Neural cell (in vitro differentiated cells): ENCODE data around the gene NKD1. TPM values are rescaled to one million over a fixed set of nuclear protein-coding genes. Genes with fewer than 3 reads are reported as not detected.

Source experiments
- H2AFZ ChIP-seq: fragments of 200-600, 300-800 bp; sonication (generic), shearing (Covaris generic); 2 replicates; pipeline ENCODE4 v1.6.0; 2014; ENCODE audit warnings: low read depth, mild to moderate bottlenecking, antibody characterized with exemption, low read length, moderate library complexity
- H3F3A ChIP-seq: fragments of 200-600 bp; shearing (Covaris generic); 2 replicates; pipeline ENCODE4 v1.6.1; 2016; ENCODE audit warnings: mild to moderate bottlenecking, moderate library complexity, mixed read lengths, antibody characterized with exemption, low read length; ENCODE audit not compliant: insufficient read depth, poor library complexity, severe bottlenecking
- H3K27ac ChIP-seq: fragments of 200-600, 300-800 bp; sonication (generic), shearing (Covaris generic); 2 replicates; pipeline ENCODE4 v1.5.1; 2014; ENCODE audit warnings: mild to moderate bottlenecking, low read length, moderate library complexity
- H3K27me3 ChIP-seq: fragments of 300-800, 200-600 bp; sonication (generic), shearing (Covaris generic); 2 replicates; pipeline ENCODE4 v1.6.0; 2014; ENCODE audit warnings: mild to moderate bottlenecking, low read depth, low read length, moderate library complexity; ENCODE audit not compliant: insufficient read depth
- H3K36me3 ChIP-seq: fragments of 300-800, 200-600 bp; sonication (generic), shearing (Covaris generic); 2 replicates; pipeline ENCODE4 v1.5.1; 2014; ENCODE audit warnings: mild to moderate bottlenecking, antibody characterized with exemption, low read length, moderate library complexity; ENCODE audit not compliant: insufficient read depth
- H3K4me2 ChIP-seq: fragments of 300-800, 200-600 bp; sonication (generic), shearing (Covaris generic); 2 replicates; pipeline ENCODE4 v1.6.0; 2014; ENCODE audit warnings: mild to moderate bottlenecking, low read length
- H3K4me3 ChIP-seq: fragments of 300-800, 200-600 bp; sonication (generic), shearing (Covaris generic); 2 replicates; pipeline ENCODE4 v1.5.1; 2014; ENCODE audit warnings: mild to moderate bottlenecking, low read length, moderate library complexity
- H3K79me2 ChIP-seq: fragments of 200-600 bp; shearing (Covaris generic); replicated peaks from 2 replicates; pipeline ENCODE4 v1.6.0; 2014; ENCODE audit warnings: mild to moderate bottlenecking, low read length, moderate library complexity; ENCODE audit not compliant: insufficient read depth
- H3K9ac ChIP-seq: fragments of 300-800, 200-600 bp; sonication (generic), shearing (Covaris generic); 2 replicates; pipeline ENCODE4 v1.6.1; 2016; ENCODE audit warnings: mild to moderate bottlenecking, low read length, mixed read lengths
- H3K9me2 ChIP-seq: fragments of 200-600 bp; shearing (Covaris generic); 2 replicates; pipeline ENCODE4 v1.6.1; 2016; ENCODE audit warnings: mild to moderate bottlenecking, low read length, mixed read lengths; ENCODE audit not compliant: insufficient read depth
- H3K9me3 ChIP-seq: fragments of 200-600, 300-800 bp; sonication (generic), shearing (Covaris generic); 2 replicates; pipeline ENCODE4 v1.6.1; 2016; ENCODE audit warnings: mild to moderate bottlenecking, mixed run types, low read length, moderate library complexity, mixed read lengths
- H4K20me1 ChIP-seq: fragments of 200-600 bp; shearing (Covaris generic); 2 replicates; pipeline ENCODE4 v1.6.1; 2016; ENCODE audit warnings: mild to moderate bottlenecking, mixed run types; ENCODE audit not compliant: insufficient read depth
- CTCF ChIP-seq: fragments of 450-650 bp; IDR thresholded peaks from 2 replicates; pipeline ENCODE4 v1.5.1; 2014; ENCODE audit warnings: antibody characterized with exemption, mild to moderate bottlenecking, moderate library complexity; ENCODE audit not compliant: poor library complexity, severe bottlenecking
- EP300 ChIP-seq: fragments of 450-650 bp; conservative IDR thresholded peaks from 2 replicates; pipeline ENCODE4 v1.6.1; 2014; ENCODE audit warnings: antibody characterized with exemption, mild to moderate bottlenecking, moderate library complexity; ENCODE audit not compliant: poor library complexity, severe bottlenecking
- EZH2 ChIP-seq: fragments of 200-600, 300-800 bp; shearing (Covaris generic), sonication (generic); IDR thresholded peaks from 2 replicates; pipeline ENCODE4 v1.6.1; 2014; ENCODE audit warnings: antibody characterized with exemption, low read length, borderline replicate concordance, mild to moderate bottlenecking; ENCODE audit not compliant: insufficient read depth, poor library complexity, severe bottlenecking
- MXI1 ChIP-seq: fragments of 450-650 bp; conservative IDR thresholded peaks from 2 replicates; pipeline ENCODE4 v1.6.1; 2014; ENCODE audit warnings: antibody characterized with exemption, mild to moderate bottlenecking; ENCODE audit not compliant: poor library complexity, severe bottlenecking
- POLR2AphosphoS5 ChIP-seq: IDR thresholded peaks from 2 replicates; pipeline ENCODE4 v1.6.1; 2012
- RAD21 ChIP-seq: fragments of 450-650 bp; conservative IDR thresholded peaks from 2 replicates; pipeline ENCODE4 v1.6.1; 2014; ENCODE audit warnings: antibody characterized with exemption, mild to moderate bottlenecking, moderate library complexity
- SMC3 ChIP-seq: fragments of 450-650 bp; conservative IDR thresholded peaks from 2 replicates; pipeline ENCODE4 v1.6.1; 2014; ENCODE audit warnings: antibody characterized with exemption, mild to moderate bottlenecking, moderate library complexity; ENCODE audit not compliant: poor library complexity
- TAF1 ChIP-seq: IDR thresholded peaks from 2 replicates; pipeline ENCODE4 v1.6.1; 2012; ENCODE audit warnings: low read depth
- polyA plus RNA-seq: library from polyadenylated mRNA; depleted of rRNA; stranded (reverse); fragments of >200 nt; gene quantifications from 2 replicates; pipeline ENCODE4 v1.2.3, GENCODE V29; 2014
- TF ChIP-seq, protein P1 (sequence below): IDR thresholded peaks from 2 replicates; pipeline ENCODE4 v1.6.1; 2012; ENCODE audit warnings: borderline replicate concordance

The NKD1 gene
- polyA plus RNA-seq, 1 donor from 2014 or later, result 1.1 TPM

- H3K4me2 ChIP-seq, result no peak overlapping the region
Measured at GRCh38 chr16:50501251-50501650, 46.9 kb upstream of the NKD1 start.

DNA sequence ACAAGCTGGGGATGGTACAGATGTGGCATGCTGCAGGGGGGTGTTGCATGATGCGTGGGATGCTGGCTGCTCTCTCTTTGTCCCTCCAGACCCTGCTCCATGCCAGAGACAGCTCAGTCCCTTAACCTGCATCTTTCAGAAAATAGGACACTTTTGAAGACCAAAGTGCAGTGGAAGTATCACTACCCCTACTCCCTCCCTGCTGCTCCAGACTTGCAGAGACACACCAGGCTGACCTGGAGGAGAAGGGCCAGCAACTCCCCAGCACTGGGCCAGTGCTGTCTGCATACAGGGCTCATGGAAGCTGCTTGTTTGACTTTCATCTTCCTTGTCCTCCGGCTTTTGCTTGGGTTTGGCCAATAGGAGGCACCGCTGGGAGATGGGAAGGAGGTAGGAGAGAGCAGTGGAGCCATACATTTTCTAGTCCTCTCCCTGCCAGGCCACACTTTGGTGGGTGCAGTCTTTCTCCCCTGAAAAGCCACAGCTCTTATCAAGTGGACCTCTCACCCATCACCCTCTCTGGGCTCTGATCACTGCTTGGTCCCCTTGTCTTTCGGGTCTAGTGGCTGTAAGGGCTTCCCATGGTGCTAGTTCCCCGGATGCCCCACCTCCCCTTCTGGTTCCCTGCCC is 46.1 kb upstream of the NKD1 start:
- Histone ChIP-seq H3K27me3 (no peaks in the 10 kb centered on the region), H4K20me1 (no peaks in the 10 kb centered on the region), H3K9ac (no peak overlapping the region), H3F3A (no peaks in the 10 kb centered on the region), H3K9me3 (no peaks in the 10 kb centered on the region), H3K36me3 (no peaks in the 10 kb centered on the region), H3K79me2 (no peaks in the 10 kb centered on the region), H3K27ac (no peak overlapping the region), H3K4me2 (no peak overlapping the region), H2AFZ (no peak overlapping the region), H3K9me2 (no peaks in the 10 kb centered on the region), H3K4me3 (no peak overlapping the region)
- TF ChIP-seq, protein P1, sequence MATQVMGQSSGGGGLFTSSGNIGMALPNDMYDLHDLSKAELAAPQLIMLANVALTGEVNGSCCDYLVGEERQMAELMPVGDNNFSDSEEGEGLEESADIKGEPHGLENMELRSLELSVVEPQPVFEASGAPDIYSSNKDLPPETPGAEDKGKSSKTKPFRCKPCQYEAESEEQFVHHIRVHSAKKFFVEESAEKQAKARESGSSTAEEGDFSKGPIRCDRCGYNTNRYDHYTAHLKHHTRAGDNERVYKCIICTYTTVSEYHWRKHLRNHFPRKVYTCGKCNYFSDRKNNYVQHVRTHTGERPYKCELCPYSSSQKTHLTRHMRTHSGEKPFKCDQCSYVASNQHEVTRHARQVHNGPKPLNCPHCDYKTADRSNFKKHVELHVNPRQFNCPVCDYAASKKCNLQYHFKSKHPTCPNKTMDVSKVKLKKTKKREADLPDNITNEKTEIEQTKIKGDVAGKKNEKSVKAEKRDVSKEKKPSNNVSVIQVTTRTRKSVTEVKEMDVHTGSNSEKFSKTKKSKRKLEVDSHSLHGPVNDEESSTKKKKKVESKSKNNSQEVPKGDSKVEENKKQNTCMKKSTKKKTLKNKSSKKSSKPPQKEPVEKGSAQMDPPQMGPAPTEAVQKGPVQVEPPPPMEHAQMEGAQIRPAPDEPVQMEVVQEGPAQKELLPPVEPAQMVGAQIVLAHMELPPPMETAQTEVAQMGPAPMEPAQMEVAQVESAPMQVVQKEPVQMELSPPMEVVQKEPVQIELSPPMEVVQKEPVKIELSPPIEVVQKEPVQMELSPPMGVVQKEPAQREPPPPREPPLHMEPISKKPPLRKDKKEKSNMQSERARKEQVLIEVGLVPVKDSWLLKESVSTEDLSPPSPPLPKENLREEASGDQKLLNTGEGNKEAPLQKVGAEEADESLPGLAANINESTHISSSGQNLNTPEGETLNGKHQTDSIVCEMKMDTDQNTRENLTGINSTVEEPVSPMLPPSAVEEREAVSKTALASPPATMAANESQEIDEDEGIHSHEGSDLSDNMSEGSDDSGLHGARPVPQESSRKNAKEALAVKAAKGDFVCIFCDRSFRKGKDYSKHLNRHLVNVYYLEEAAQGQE, result no peak
- TF ChIP-seq EZH2 (no peak), RAD21 (no peak), POLR2AphosphoS5 (no peak), EP300 (no peak), SMC3 (no peak)

More at GRCh38 chr16:50501251-50501650, 46.9 kb upstream of the NKD1 start:
- no peaks in the 10 kb centered on the region for H3K36me3 ChIP-seq
- no peaks in the 10 kb centered on the region for H3K27me3 ChIP-seq
- no peak for TF ChIP-seq MXI1
- TF ChIP-seq RAD21, result no peak
- TF ChIP-seq SMC3, result no peak
- no peak for TF ChIP-seq TAF1
- TF ChIP-seq EP300, result no peak
- no peak for TF ChIP-seq EZH2
- TF ChIP-seq POLR2AphosphoS5, result no peak
- no peaks in the 10 kb centered on the region for H3K9me3 ChIP-seq
- H2AFZ ChIP-seq, result no peak overlapping the region
- no peaks in the 10 kb centered on the region for H3F3A ChIP-seq
- H4K20me1 ChIP-seq, result no peaks in the 10 kb centered on the region
- no peak overlapping the region for H3K9ac ChIP-seq
- no peaks in the 10 kb centered on the region for H3K9me2 ChIP-seq
- H3K79me2 ChIP-seq, result no peaks in the 10 kb centered on the region
- no peak overlapping the region for H3K27ac ChIP-seq
- no peak overlapping the region for H3K4me3 ChIP-seq

DNA sequence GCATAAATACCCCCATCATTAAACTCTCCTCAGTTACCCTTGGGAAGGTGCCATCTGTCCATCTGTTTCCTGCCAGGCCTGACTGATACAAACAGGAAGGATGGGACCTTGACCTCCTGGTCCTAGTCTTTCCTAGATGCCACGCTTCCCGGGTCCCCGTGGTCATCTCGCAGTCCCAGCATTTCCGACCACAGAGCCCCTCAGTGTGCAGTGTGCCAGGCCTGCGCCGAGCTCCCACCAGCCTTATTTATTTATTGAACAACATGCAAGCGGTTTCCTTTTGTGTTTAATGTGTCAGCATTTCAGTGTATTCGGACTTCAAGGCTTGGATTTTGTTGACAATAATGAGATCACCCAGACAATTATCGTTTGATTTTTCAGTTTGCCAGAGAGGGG is 45.6 kb upstream of the NKD1 start:
- Histone ChIP-seq H2AFZ (no peak overlapping the region), H3K79me2 (no peaks in the 10 kb centered on the region), H3K27ac (no peak overlapping the region), H3K27me3 (no peaks in the 10 kb centered on the region), H3K9me2 (no peaks in the 10 kb centered on the region), H3K4me2 (no peak overlapping the region), H3K4me3 (no peak overlapping the region), H4K20me1 (no peaks in the 10 kb centered on the region), H3K9me3 (no peaks in the 10 kb centered on the region), H3K9ac (no peak overlapping the region), H3K36me3 (no peaks in the 10 kb centered on the region), H3F3A (no peaks in the 10 kb centered on the region)
- TF ChIP-seq TAF1 (no peak), SMC3 (no peak), MXI1 (no peak), EP300 (no peak), CTCF (no peak), POLR2AphosphoS5 (no peak), RAD21 (no peak), EZH2 (no peak)
- TF ChIP-seq, protein P1, result no peak
